HTR-8/SVneo (cell line): ENCODE data around the gene GHR.

Source experiments
- DNase-seq: peaks from one replicate; pipeline ENCODE4 v3.0.0; 2011; ENCODE audit warnings: low spot score, mixed read lengths; ENCODE audit not compliant: insufficient read length
- FAIRE-seq: peaks from 2 replicates; lab custom pipeline; 2011; peaks lifted over from hg19 to GRCh38; lab: Jason Lieb, UNC

GHR gene

DNA sequence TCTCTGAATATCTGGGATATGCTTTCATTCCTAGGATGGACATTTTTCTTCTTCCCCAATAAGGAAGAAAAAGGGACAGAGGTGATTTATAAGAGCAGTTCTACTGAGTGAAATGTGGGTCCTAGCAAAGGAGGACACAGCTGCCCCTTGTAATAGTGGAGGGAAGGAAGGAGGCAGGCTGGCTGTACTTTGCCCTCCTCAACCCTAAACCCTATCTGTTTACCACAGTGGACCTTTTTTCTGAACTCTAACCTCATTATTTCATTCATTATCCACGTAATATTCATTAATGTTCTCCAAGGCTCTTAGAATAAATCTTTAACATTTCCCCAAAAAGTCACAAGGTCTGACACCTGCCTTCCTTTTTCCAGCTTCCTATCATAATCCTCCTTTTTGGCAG, 37.8 kb downstream of the GHR start:
- DNase-seq (no peak), FAIRE-seq (no peak)

- DNase-seq: no peak
- FAIRE-seq: no peak
Observed at GRCh38 chr5:42461507-42461906, 38.3 kb downstream of the GHR start.

DNA sequence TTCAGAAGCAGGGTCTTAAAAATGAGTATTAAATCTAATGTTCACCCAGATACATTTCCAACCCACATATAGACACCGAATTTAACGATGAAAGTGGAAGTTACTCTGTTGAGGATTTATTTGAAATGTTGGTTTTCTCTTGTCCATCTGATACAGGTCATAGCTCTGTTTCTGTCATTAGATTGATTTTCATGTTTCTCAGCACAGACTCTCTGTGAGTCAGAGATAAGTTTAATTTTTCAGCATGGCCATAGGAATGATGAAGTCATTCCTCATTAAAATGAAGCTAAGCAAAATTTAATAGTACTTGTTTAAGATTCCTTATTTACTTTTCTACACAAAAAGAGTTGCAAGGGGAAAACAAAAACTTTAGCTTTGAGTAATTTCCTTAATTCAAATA, 38.8 kb downstream of the GHR start:
- no peak for FAIRE-seq
- DNase-seq: no peak

DNA sequence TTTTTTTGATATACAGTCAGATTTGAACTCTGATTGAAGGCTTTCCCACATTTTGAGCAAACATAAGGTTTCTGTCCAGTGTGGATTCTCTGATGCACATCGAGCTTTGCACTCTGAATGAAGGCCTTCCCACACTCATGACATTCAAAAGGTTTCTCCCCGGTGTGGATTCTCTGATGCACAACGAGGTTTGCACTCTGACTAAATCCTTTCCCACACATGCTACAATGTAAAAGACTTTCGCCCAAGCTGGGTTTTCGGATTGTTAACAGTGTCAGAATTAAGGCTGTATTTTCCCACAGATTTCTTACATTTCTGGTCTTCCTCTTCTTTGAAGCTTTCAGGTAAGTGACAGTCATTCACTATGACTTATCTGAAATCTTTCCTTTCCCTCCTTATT, 44.3 kb downstream of the GHR start:
- DNase-seq (no peak), FAIRE-seq (no peak)

DNA sequence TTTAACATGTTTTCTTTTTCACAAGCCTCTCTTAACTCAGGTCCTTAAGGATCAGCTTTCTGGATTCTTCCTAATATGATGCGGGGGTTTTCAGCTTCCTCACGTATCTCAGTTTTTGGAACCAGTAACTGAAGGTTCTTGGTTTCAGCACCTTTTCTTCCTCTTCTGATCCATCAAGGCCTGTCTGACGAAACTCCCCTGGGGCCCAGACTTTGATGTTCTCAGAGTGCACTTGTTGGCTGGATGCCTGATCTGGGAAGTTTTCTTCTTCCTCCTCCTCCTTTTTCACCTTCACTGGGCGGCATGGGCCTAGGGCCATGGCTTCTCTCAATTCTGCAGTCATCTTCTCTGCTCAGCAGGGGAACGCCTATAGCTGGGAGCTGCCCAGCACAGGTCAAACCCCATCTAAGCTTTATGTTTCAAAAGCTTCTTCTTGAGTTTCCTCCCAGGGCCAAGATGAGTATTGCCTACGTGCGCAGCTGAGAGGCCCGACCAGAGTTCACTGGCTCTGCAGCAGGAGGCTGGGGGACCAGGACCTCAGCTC, 44.8 kb downstream of the GHR start:
- no peak for FAIRE-seq

GRCh38 chr5:42483472-42484154, 60.4 kb downstream of the GHR start:
- FAIRE-seq (no peak), DNase-seq (no peak)

More for the DNA sequence above, 44.8 kb downstream of the GHR start:
- no peak for DNase-seq

DNA sequence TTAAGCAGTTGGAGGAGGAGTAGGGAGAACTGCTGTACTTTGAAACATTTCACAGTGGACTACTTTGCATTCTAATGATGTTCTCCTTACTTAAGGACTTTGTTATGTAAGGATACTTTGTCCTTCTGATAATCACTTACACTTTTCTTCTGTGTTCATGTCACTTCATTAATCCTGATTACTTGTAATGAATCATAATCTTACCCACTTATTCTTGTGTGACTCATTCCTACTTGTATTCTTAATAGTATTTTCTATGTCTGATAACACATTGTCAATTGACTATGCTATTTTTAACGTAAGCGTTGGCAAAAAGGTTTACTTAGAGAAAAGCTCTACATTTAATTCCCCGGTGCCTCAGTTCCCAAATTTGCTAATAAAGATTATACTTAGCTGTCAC, 63.8 kb downstream of the GHR start:
- FAIRE-seq (no peak), DNase-seq (no peak)

DNA sequence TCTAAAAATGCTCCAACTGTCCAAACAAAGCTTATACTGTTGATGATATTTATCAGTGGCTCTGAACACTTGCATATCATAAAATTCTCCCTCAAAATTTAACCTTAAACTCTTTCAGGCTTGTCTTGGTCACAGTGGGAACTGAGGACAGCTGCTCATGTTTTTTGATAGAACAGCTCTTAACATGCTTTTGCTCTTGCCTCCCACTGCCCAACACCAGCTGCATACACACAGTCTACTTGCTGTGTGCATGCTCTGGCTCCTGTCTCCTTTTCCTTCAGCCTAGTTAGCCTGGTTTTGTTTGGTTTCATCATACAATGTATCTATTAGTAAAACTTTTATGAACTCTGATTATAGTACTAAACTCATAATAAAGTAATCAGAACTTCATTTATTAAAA, 64.6 kb downstream of the GHR start:
- FAIRE-seq (no peak), DNase-seq (no peak)

- DNase-seq (no peak), FAIRE-seq (no peak)
Observed at GRCh38 chr5:42490831-42491230, 67.6 kb downstream of the GHR start.

GRCh38 chr5:42491699-42492098, 68.5 kb downstream of the GHR start:
- no peak for FAIRE-seq
- DNase-seq: no peak

DNA sequence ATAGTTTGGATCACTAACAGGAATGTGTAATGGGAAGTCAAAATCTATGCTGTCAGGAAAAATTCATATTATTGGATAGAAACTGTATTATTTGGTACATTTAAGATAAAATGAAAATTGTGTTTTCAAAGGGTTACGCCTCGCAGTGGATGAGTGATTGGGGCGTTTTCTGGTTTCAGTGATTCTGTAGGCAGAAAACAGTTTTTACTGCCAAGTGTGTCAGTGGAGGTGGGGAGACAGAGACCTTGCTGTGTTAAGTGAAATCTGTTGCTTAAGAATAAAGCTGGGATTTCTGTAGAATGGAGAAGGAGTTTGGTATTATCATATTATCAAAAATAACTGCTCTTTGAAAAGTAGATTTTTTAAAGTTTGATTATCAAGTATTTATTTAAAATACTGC, 69.7 kb downstream of the GHR start:
- DNase-seq (no peak), FAIRE-seq (no peak)

GRCh38 chr5:42494414-42494813, 71.2 kb downstream of the GHR start:
- FAIRE-seq: no peak
- DNase-seq: no peak

DNA sequence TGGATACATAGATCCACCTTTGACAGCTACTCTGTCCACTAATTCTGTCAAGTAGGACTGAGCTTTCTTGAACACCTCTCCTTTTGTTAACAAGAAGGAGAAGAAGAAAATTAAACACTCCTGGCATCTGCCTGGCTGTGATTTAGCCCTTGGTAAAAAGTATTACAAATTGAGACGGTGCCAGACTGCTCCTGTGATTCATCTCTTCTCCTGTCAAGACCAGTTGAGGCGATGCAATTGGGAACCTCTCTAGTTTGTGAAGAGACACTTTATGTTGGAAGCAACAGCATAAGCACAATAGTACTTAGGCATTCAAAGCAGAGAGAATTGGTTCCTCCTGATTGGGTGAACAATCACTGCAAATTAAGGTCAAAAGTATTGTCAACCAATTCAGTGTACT, 72.7 kb downstream of the GHR start:
- no peak for DNase-seq
- FAIRE-seq: no peak

GRCh38 chr5:42496397-42497156, 73.3 kb downstream of the GHR start:
- FAIRE-seq: peak; percentile 16
- DNase-seq: no peak

GRCh38 chr5:42498000-42498399, 74.8 kb downstream of the GHR start:
- no peak for FAIRE-seq
- DNase-seq: no peak

DNA sequence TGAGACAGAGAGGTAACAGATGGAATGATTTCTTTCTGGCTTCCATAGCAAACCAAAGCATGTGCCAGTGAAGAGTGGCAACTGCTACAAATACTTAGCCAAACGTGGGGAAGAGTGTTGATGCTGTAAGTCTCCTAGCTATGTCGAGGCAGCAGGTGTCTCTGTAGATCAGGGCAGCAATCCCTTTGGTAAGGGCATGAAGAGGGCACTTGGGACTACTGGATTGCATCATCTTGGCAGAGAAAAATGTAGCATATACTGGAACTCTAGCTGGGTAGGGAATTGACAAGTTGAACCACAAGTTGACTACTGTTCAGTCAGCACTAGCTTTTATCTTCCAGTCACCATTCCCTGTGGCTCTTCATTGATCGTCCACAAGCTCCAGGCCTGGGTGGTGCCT, 75.8 kb downstream of the GHR start:
- FAIRE-seq (peak; percentile 58), DNase-seq (no peak)

GRCh38 chr5:42500003-42500599, 76.9 kb downstream of the GHR start:
- DNase-seq (no peak), FAIRE-seq (no peak)

DNA sequence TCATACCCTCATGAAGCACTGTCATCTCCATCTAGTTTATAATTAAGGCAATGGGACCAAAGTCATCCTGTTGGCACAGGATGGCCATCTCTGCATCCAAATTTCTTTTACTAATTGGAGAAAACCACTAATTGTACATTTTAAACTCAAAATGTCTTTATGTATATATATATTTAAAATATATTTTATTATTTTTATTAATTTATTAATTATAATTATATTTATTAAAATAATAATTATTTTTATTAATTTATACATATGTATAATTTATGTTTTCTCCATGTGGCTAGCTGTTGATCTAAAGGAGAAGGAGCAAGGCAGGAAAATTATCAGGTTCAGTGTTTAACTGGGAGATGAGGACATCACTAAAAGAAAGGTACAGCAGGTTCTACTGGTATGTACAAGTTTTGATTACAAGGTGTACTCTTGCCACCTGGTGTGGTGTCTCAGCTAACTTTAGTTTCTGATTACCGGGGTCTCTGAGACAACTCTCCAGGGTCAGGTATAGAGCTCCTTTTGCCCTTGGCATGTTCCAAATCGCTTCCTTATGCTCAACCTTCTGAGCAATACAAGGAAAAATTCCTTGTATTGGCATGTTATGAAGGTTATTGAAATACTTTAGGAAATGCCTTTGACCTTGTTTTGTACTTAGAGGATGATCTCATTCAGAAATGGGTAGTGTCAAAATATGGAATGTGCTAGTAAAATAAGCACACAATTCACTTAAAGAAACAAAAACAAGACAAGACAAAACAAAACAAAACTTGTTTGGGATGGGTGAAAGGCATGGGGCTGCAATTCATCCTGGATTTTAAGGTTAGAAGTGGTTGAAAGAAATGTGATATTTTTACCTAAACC, 79.6 kb downstream of the GHR start:
- no peak for FAIRE-seq

GRCh38 chr5:42506662-42507061, 83.4 kb downstream of the GHR start:
- FAIRE-seq (no peak), DNase-seq (no peak)

More for the DNA sequence above, 79.6 kb downstream of the GHR start:
- DNase-seq: no peak

DNA sequence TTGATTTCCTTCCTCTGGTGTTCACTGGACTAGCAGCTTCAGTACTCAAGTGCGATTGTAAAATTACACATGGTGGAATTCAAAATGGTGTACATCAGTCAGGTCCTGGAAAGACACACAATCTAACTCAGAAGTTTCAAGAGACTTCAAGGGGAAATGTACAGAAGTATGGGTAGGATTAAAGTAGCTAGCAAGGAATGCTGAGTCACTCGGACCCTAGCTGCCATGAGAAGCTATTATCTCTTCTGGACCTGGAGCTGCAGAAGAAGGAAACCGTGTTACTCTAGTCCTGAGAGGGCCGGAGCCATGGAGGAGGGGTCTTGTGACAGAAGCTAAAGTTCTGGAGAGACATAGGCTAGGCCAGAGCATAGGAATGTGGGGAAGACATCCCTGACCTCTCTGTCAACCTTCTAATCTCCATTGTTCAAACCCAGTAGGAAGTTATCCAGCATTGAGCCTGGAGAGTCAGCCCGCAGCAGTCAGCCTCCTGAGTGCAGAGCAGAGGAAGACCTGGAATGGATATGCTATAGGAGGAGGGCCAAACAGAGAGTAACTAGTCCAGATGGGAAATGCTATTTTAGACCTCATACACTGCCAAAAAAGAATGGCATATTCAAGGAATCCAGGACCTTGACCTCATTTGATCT, 84.3 kb downstream of the GHR start:
- FAIRE-seq (no peak), DNase-seq (no peak)
